ENCODE data around the gene CNTN4.

CNTN4 gene

GRCh38 chr3:2714834-2715233, 616.2 kb downstream of the CNTN4 start:
- Histone ChIP-seq H3K9me3 (ENCODE audit: insufficient read depth, low read length) (no peaks in the 10 kb centered on the region), H3K27me3 (ENCODE audit: insufficient read depth, insufficient read length) (no peaks in the 10 kb centered on the region), H3K4me1 (ENCODE audit: insufficient read depth, insufficient read length) (no peaks in the 10 kb centered on the region), H3K36me3 (ENCODE audit: insufficient read depth, insufficient read length, low read length) (no peaks in the 10 kb centered on the region), H3K9ac (ENCODE audit: insufficient read length, low read depth) (no peak overlapping the region), H3K4me3 (ENCODE audit: insufficient read length, low read depth) (no peak overlapping the region)
- DNase-seq (ENCODE audit: low read depth, low spot score), result no peak
- no peak for TF ChIP-seq SUZ12 (IDR thresholded peaks at IDR 0.05; ENCODE audit: extremely low read depth, insufficient read depth, insufficient read length)
- no peak for TF ChIP-seq YY1 (IDR thresholded peaks at IDR 0.05; ENCODE audit: insufficient read depth, insufficient read length)
- no peak for TF ChIP-seq ZNF274 (IDR thresholded peaks at IDR 0.05; ENCODE audit: low read depth, low read length)

DNA sequence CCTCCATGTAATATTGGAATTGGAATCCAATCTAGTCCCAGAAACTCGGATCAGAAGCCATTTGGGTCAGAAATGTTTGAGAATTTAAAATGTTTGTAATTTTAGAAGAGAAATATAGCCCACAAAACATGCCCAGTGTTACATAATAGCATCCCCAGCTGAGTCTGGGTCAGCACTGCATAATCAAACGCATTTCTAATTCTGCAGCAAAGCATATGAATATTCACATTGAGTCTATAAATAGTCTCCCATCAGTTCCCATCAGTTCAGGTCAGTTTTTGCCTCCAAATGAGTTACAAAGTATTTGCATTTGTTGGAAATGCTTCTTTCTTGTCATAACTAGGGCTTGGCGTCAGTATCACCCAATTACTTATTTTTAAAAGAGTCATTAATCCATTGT, 628.4 kb downstream of the CNTN4 start:
- no peaks in the 10 kb centered on the region for H3K9me3 ChIP-seq (ENCODE audit: insufficient read depth, low read length)
- TF ChIP-seq YY1 (IDR thresholded peaks at IDR 0.05; ENCODE audit: insufficient read depth, insufficient read length) (no peak), ZNF274 (IDR thresholded peaks at IDR 0.05; ENCODE audit: low read depth, low read length) (no peak), SUZ12 (IDR thresholded peaks at IDR 0.05; ENCODE audit: extremely low read depth, insufficient read depth, insufficient read length) (no peak)
- H3K36me3 ChIP-seq (ENCODE audit: insufficient read depth, insufficient read length, low read length), result no peaks in the 10 kb centered on the region
- DNase-seq (ENCODE audit: low read depth, low spot score), result no peak
- no peaks in the 10 kb centered on the region for H3K27me3 ChIP-seq (ENCODE audit: insufficient read depth, insufficient read length)
- H3K4me1 ChIP-seq (ENCODE audit: insufficient read depth, insufficient read length), result no peaks in the 10 kb centered on the region
- no peak overlapping the region for H3K9ac ChIP-seq (ENCODE audit: insufficient read length, low read depth)
- no peak overlapping the region for H3K4me3 ChIP-seq (ENCODE audit: insufficient read length, low read depth)

DNA sequence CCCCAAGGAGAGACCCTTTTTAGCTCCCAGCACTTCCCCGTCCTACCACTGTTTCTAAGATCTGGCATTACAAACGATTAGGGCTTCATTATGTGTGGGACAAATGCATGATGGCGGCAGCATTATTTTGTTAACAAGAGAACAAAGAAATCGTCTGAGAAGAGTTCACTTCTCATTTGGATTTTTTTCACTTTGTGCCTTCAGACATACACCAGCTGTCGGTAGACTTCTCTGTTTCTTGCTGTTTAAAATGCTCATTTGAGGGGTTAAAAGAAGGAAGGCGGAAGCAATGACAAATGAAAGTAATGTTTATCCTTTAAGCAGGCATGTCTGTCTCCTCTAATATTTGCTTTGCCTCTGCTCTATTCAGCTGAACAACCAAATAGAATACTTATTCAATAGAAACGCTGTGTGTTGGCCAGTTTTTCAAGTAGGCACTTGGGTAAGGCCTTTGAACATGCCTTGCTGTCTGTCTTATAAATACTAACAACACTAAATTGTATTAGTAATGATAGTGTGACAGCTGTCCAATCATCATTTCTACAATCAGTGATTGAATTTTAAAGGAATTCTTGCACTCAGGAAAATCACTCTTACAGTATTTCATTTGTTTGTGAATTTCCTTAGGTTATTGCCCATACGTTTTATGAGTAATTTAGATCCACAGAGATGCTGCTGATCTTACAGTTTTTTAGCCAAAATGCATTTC, 629.1 kb downstream of the CNTN4 start:
- H3K9ac ChIP-seq (ENCODE audit: insufficient read length, low read depth), result no peak overlapping the region
- H3K36me3 ChIP-seq (ENCODE audit: insufficient read depth, insufficient read length, low read length), result no peaks in the 10 kb centered on the region
- H3K4me1 ChIP-seq (ENCODE audit: insufficient read depth, insufficient read length), result no peaks in the 10 kb centered on the region
- no peak overlapping the region for H3K4me3 ChIP-seq (ENCODE audit: insufficient read length, low read depth)
- DNase-seq (ENCODE audit: low read depth, low spot score), result no peak
- TF ChIP-seq ZNF274 (IDR thresholded peaks at IDR 0.05; ENCODE audit: low read depth, low read length) (no peak), YY1 (IDR thresholded peaks at IDR 0.05; ENCODE audit: insufficient read depth, insufficient read length) (no peak), SUZ12 (IDR thresholded peaks at IDR 0.05; ENCODE audit: extremely low read depth, insufficient read depth, insufficient read length) (no peak)
- H3K27me3 ChIP-seq (ENCODE audit: insufficient read depth, insufficient read length), result no peaks in the 10 kb centered on the region
- H3K9me3 ChIP-seq (ENCODE audit: insufficient read depth, low read length), result no peaks in the 10 kb centered on the region

- Histone ChIP-seq H3K4me1 (ENCODE audit: insufficient read depth, insufficient read length) (no peaks in the 10 kb centered on the region), H3K27me3 (ENCODE audit: insufficient read depth, insufficient read length) (no peaks in the 10 kb centered on the region), H3K9me3 (ENCODE audit: insufficient read depth, low read length) (no peaks in the 10 kb centered on the region), H3K4me3 (ENCODE audit: insufficient read length, low read depth) (no peak overlapping the region), H3K36me3 (ENCODE audit: insufficient read depth, insufficient read length, low read length) (no peaks in the 10 kb centered on the region), H3K9ac (ENCODE audit: insufficient read length, low read depth) (no peak overlapping the region)
- TF ChIP-seq ZNF274 (IDR thresholded peaks at IDR 0.05; ENCODE audit: low read depth, low read length) (no peak), SUZ12 (IDR thresholded peaks at IDR 0.05; ENCODE audit: extremely low read depth, insufficient read depth, insufficient read length) (no peak), YY1 (IDR thresholded peaks at IDR 0.05; ENCODE audit: insufficient read depth, insufficient read length) (no peak)
- DNase-seq (ENCODE audit: low read depth, low spot score), result no peak
Observed at GRCh38 chr3:2731843-2732242, 633.2 kb downstream of the CNTN4 start.

DNA sequence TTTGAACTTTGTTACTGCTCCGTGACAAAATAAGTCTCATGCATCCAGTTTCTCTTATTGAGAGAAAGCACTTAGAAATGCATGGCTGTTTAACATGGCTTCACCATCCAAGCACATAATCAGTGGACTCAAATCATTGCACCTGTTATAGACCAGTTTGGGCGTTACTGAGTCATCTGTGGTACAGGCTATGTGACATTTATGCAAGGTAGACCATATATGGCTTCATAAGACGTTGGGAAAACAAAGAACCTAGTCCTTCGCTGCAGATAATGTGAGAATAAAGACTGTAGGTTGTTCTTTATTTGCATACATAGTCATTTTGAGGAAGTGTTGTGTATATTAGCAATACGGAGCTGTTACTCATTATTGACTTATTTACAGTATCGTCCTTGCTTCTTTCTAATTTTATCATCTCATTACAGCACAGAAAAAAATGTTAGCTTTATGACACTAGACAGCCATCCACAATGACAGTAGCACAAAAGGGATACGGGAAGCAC, 636.8 kb downstream of the CNTN4 start:
- DNase-seq (ENCODE audit: low read depth, low spot score), result no peak
- Histone ChIP-seq H3K36me3 (ENCODE audit: insufficient read depth, insufficient read length, low read length) (no peaks in the 10 kb centered on the region), H3K4me3 (ENCODE audit: insufficient read length, low read depth) (no peak overlapping the region), H3K9me3 (ENCODE audit: insufficient read depth, low read length) (no peaks in the 10 kb centered on the region), H3K9ac (ENCODE audit: insufficient read length, low read depth) (no peak overlapping the region), H3K27me3 (ENCODE audit: insufficient read depth, insufficient read length) (no peaks in the 10 kb centered on the region), H3K4me1 (ENCODE audit: insufficient read depth, insufficient read length) (no peaks in the 10 kb centered on the region)
- TF ChIP-seq ZNF274 (IDR thresholded peaks at IDR 0.05; ENCODE audit: low read depth, low read length), result no peak
- no peak for TF ChIP-seq SUZ12 (IDR thresholded peaks at IDR 0.05; ENCODE audit: extremely low read depth, insufficient read depth, insufficient read length)
- TF ChIP-seq YY1 (IDR thresholded peaks at IDR 0.05; ENCODE audit: insufficient read depth, insufficient read length), result no peak

DNA sequence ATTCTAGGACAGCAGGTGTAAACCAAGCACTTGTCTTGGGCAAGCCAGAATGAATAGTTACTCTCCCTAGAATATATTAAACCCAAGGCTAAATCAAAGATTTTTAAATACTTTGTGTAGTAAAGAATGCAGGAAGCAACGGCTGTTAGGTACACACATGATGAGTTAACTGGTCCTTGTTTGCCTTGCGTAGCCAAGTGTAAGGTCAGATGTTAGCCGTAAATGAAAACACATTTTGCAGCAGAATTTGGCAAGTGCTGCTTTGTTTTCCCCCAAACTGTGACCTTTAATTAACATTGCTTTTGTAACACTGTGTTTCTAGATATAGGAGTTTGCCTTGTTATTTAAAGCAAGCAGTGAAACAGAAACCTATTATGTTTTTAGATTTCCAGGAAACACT, 642.9 kb downstream of the CNTN4 start:
- no peak overlapping the region for H3K4me3 ChIP-seq (ENCODE audit: insufficient read length, low read depth)
- TF ChIP-seq YY1 (IDR thresholded peaks at IDR 0.05; ENCODE audit: insufficient read depth, insufficient read length), result no peak
- no peak for TF ChIP-seq ZNF274 (IDR thresholded peaks at IDR 0.05; ENCODE audit: low read depth, low read length)
- no peak for TF ChIP-seq SUZ12 (IDR thresholded peaks at IDR 0.05; ENCODE audit: extremely low read depth, insufficient read depth, insufficient read length)
- DNase-seq (ENCODE audit: low read depth, low spot score), result no peak
- no peak overlapping the region for H3K9ac ChIP-seq (ENCODE audit: insufficient read length, low read depth)
- H3K9me3 ChIP-seq (ENCODE audit: insufficient read depth, low read length), result no peaks in the 10 kb centered on the region
- H3K36me3 ChIP-seq (ENCODE audit: insufficient read depth, insufficient read length, low read length), result no peaks in the 10 kb centered on the region
- H3K4me1 ChIP-seq (ENCODE audit: insufficient read depth, insufficient read length), result no peaks in the 10 kb centered on the region
- H3K27me3 ChIP-seq (ENCODE audit: insufficient read depth, insufficient read length), result no peaks in the 10 kb centered on the region

DNA sequence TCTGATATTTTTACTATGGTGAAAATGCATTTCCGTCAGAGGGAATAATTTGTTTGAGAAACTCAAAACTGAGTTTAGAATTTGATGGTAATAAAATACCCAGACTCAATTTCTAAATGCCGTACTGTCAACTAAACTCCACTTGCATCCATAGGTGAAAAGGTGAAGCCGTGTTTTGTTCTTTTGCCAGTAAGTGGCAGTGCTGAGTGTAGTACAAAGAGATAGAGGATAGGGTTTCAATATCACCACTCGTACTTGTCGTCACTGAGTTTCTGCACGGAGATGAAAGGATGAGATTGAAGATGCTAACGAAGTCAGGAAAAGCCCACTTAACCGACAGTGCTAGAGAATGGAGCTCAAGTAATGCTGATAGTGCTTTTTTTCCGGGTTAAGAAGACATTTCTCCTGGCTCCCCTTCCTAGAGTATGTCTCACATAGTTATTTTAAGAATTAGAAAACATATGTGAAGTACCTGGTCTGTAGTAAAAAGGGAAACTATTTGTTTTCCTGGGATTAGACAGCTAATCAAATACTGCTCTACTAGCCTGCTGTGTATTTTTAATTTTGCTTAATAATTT, 666.4 kb downstream of the CNTN4 start:
- TF ChIP-seq ZNF274 (IDR thresholded peaks at IDR 0.05; ENCODE audit: low read depth, low read length) (no peak), YY1 (IDR thresholded peaks at IDR 0.05; ENCODE audit: insufficient read depth, insufficient read length) (no peak), SUZ12 (IDR thresholded peaks at IDR 0.05; ENCODE audit: extremely low read depth, insufficient read depth, insufficient read length) (no peak)
- H3K27me3 ChIP-seq (ENCODE audit: insufficient read depth, insufficient read length), result no peaks in the 10 kb centered on the region
- H3K9ac ChIP-seq (ENCODE audit: insufficient read length, low read depth), result no peak overlapping the region
- H3K36me3 ChIP-seq (ENCODE audit: insufficient read depth, insufficient read length, low read length), result no peaks in the 10 kb centered on the region
- no peak overlapping the region for H3K4me3 ChIP-seq (ENCODE audit: insufficient read length, low read depth)
- DNase-seq (ENCODE audit: low read depth, low spot score), result peak; percentile 35
- H3K9me3 ChIP-seq (ENCODE audit: insufficient read depth, low read length), result no peaks in the 10 kb centered on the region
- no peaks in the 10 kb centered on the region for H3K4me1 ChIP-seq (ENCODE audit: insufficient read depth, insufficient read length)
